Mucosa of stomach (tissue), 1 donor: ENCODE results near the gene RIPK4.

ENCODE experiments used
- H3K27me3 ChIP-seq: one replicate; pipeline ENCODE4 v1.7.0; 2013; ENCODE audit warnings: mild to moderate bottlenecking, low read length; ENCODE audit not compliant: control insufficient read depth, insufficient read depth
- H3K36me3 ChIP-seq: one replicate; pipeline ENCODE4 v1.7.0; 2013; ENCODE audit warnings: low read length; ENCODE audit not compliant: control insufficient read depth, insufficient read depth
- H3K4me1 ChIP-seq: one replicate; pipeline ENCODE4 v1.7.0; 2013; ENCODE audit warnings: mild to moderate bottlenecking, low read length; ENCODE audit not compliant: control insufficient read depth, insufficient read depth
- H3K4me3 ChIP-seq: one replicate; pipeline ENCODE4 v1.7.0; 2013; ENCODE audit warnings: low read length
- H3K9ac ChIP-seq: one replicate; pipeline ENCODE4 v1.7.0; 2013; ENCODE audit warnings: mild to moderate bottlenecking, low read length, moderate library complexity
- H3K9me3 ChIP-seq: one replicate; pipeline ENCODE4 v1.7.0; 2013; ENCODE audit warnings: mild to moderate bottlenecking, low read length, moderate library complexity; ENCODE audit not compliant: control insufficient read depth
- donor health status: Pancreatic carcinoma.

RIPK4 gene

GRCh38 chr21:41803316-41803715 lies 36.5 kb upstream of the RIPK4 start:
- Histone ChIP-seq H3K36me3 (no peaks in the 10 kb centered on the region), H3K9me3 (no peaks in the 10 kb centered on the region), H3K9ac (no peak overlapping the region), H3K27me3 (no peaks in the 10 kb centered on the region), H3K4me1 (no peaks in the 10 kb centered on the region), H3K4me3 (no peak overlapping the region)

- Histone ChIP-seq H3K36me3 (no peaks in the 10 kb centered on the region), H3K9me3 (no peaks in the 10 kb centered on the region), H3K4me3 (no peak overlapping the region), H3K27me3 (no peaks in the 10 kb centered on the region), H3K9ac (no peak overlapping the region), H3K4me1 (no peaks in the 10 kb centered on the region)
Measured at GRCh38 chr21:41802684-41803083, 35.8 kb upstream of the RIPK4 start.

- no peaks in the 10 kb centered on the region for H3K36me3 ChIP-seq
- no peaks in the 10 kb centered on the region for H3K27me3 ChIP-seq
- no peak overlapping the region for H3K9ac ChIP-seq
- no peaks in the 10 kb centered on the region for H3K4me1 ChIP-seq
- no peak overlapping the region for H3K4me3 ChIP-seq
- no peaks in the 10 kb centered on the region for H3K9me3 ChIP-seq
Measured at GRCh38 chr21:41802198-41802584, 35.3 kb upstream of the RIPK4 start.

GRCh38 chr21:41801321-41802197 lies 34.7 kb upstream of the RIPK4 start:
- Histone ChIP-seq H3K9me3 (no peaks in the 10 kb centered on the region), H3K9ac (no peak overlapping the region), H3K27me3 (no peaks in the 10 kb centered on the region), H3K4me1 (no peaks in the 10 kb centered on the region), H3K4me3 (no peak overlapping the region), H3K36me3 (no peaks in the 10 kb centered on the region)

- Histone ChIP-seq H3K36me3 (no peaks in the 10 kb centered on the region), H3K9me3 (no peaks in the 10 kb centered on the region), H3K9ac (no peak overlapping the region), H3K4me1 (no peaks in the 10 kb centered on the region), H3K27me3 (no peaks in the 10 kb centered on the region), H3K4me3 (no peak overlapping the region)
Measured at GRCh38 chr21:41800425-41801320, 33.8 kb upstream of the RIPK4 start.

- Histone ChIP-seq H3K27me3 (no peaks in the 10 kb centered on the region), H3K9ac (no peak overlapping the region), H3K36me3 (no peaks in the 10 kb centered on the region), H3K9me3 (no peaks in the 10 kb centered on the region), H3K4me1 (no peaks in the 10 kb centered on the region), H3K4me3 (no peak overlapping the region)
Measured at GRCh38 chr21:41799763-41800162, 32.9 kb upstream of the RIPK4 start.

- H3K4me1 ChIP-seq, result no peaks in the 10 kb centered on the region
- no peaks in the 10 kb centered on the region for H3K27me3 ChIP-seq
- H3K9me3 ChIP-seq, result no peaks in the 10 kb centered on the region
- no peak overlapping the region for H3K4me3 ChIP-seq
- H3K9ac ChIP-seq, result no peak overlapping the region
- H3K36me3 ChIP-seq, result no peaks in the 10 kb centered on the region
Measured at GRCh38 chr21:41798326-41798725, 31.5 kb upstream of the RIPK4 start.

GRCh38 chr21:41796476-41797080 lies 29.7 kb upstream of the RIPK4 start:
- no peaks in the 10 kb centered on the region for H3K4me1 ChIP-seq
- no peaks in the 10 kb centered on the region for H3K36me3 ChIP-seq
- H3K27me3 ChIP-seq, result no peaks in the 10 kb centered on the region
- no peak overlapping the region for H3K9ac ChIP-seq
- no peak overlapping the region for H3K4me3 ChIP-seq
- H3K9me3 ChIP-seq, result no peaks in the 10 kb centered on the region

GRCh38 chr21:41795726-41796125 lies 28.9 kb upstream of the RIPK4 start:
- Histone ChIP-seq H3K4me3 (no peak overlapping the region), H3K27me3 (no peaks in the 10 kb centered on the region), H3K9ac (no peak overlapping the region), H3K4me1 (no peaks in the 10 kb centered on the region), H3K9me3 (no peaks in the 10 kb centered on the region), H3K36me3 (no peaks in the 10 kb centered on the region)

- Histone ChIP-seq H3K9me3 (no peaks in the 10 kb centered on the region), H3K4me3 (no peak overlapping the region), H3K36me3 (no peaks in the 10 kb centered on the region), H3K4me1 (no peaks in the 10 kb centered on the region), H3K9ac (no peak overlapping the region), H3K27me3 (no peaks in the 10 kb centered on the region)
Measured at GRCh38 chr21:41794600-41794999, 27.7 kb upstream of the RIPK4 start.

- no peaks in the 10 kb centered on the region for H3K9me3 ChIP-seq
- no peak overlapping the region for H3K4me3 ChIP-seq
- no peaks in the 10 kb centered on the region for H3K27me3 ChIP-seq
- H3K36me3 ChIP-seq, result no peaks in the 10 kb centered on the region
- no peaks in the 10 kb centered on the region for H3K4me1 ChIP-seq
- H3K9ac ChIP-seq, result no peak overlapping the region
Measured at GRCh38 chr21:41792711-41793110, 25.9 kb upstream of the RIPK4 start.

- no peaks in the 10 kb centered on the region for H3K9me3 ChIP-seq
- no peaks in the 10 kb centered on the region for H3K36me3 ChIP-seq
- no peak overlapping the region for H3K4me3 ChIP-seq
- peaks cover 10% of the 10 kb centered on the region for H3K4me1 ChIP-seq
- H3K9ac ChIP-seq, result no peak overlapping the region
- H3K27me3 ChIP-seq, result peaks cover 4% of the 10 kb centered on the region
Measured at GRCh38 chr21:41786509-41786987, 19.7 kb upstream of the RIPK4 start.
